GM19324 (cell line): ENCODE results near the gene RNF180.
"Not testable (repeated sequence)": the region's sequence is repeated elsewhere in the genome, so short reads cannot be mapped to it uniquely, and the experiment has no call there.

Experiments used
- ATAC-seq: cut with Tn5 transposase; IDR thresholded peaks from one replicate; pipeline ENCODE4 v1.9.1; 2021; ENCODE audit warnings: mild to moderate bottlenecking, moderate library complexity; ENCODE audit not compliant: unreplicated experiment, low FRiP score

RNF180 gene

GRCh38 chr5:64269164-64269563 lies 103.5 kb downstream of the RNF180 start:
- ATAC-seq: no peak

GRCh38 chr5:64273276-64273675 lies 107.6 kb downstream of the RNF180 start:
- ATAC-seq: no peak

GRCh38 chr5:64285188-64286130 lies 119.8 kb downstream of the RNF180 start:
- no peak for ATAC-seq

- ATAC-seq: no peak
These were observed 120.7 kb downstream of the RNF180 start for GRCh38 chr5:64286381-64286780.

GRCh38 chr5:64288496-64288895 lies 122.9 kb downstream of the RNF180 start:
- ATAC-seq: not testable (repeated sequence)

GRCh38 chr5:64292611-64293215 lies 127.1 kb downstream of the RNF180 start:
- no peak for ATAC-seq

- no peak for ATAC-seq
These were observed 129.5 kb downstream of the RNF180 start for GRCh38 chr5:64295101-64295500.

- no peak for ATAC-seq
These were observed 132.9 kb downstream of the RNF180 start for GRCh38 chr5:64298586-64298985.

GRCh38 chr5:64299805-64300204 lies 134.2 kb downstream of the RNF180 start:
- no peak for ATAC-seq

- ATAC-seq: no peak
These were observed 135.9 kb downstream of the RNF180 start for GRCh38 chr5:64301566-64301965.

- ATAC-seq: no peak
These were observed 142.5 kb downstream of the RNF180 start for GRCh38 chr5:64308135-64308534.

- ATAC-seq: no peak
These were observed 146.8 kb downstream of the RNF180 start for GRCh38 chr5:64312491-64312890.

GRCh38 chr5:64315778-64316177 lies 150.1 kb downstream of the RNF180 start:
- ATAC-seq: no peak

- no peak for ATAC-seq
These were observed 152.5 kb downstream of the RNF180 start for GRCh38 chr5:64318175-64318574.

GRCh38 chr5:64323591-64323990 lies 157.9 kb downstream of the RNF180 start:
- no peak for ATAC-seq

- no peak for ATAC-seq
These were observed 165.1 kb downstream of the RNF180 start for GRCh38 chr5:64330728-64331231.

- ATAC-seq: no peak
These were observed 166.1 kb downstream of the RNF180 start for GRCh38 chr5:64331597-64332277.

- ATAC-seq: no peak
These were observed 168.2 kb downstream of the RNF180 start for GRCh38 chr5:64333886-64334285.

GRCh38 chr5:64339769-64340168 lies 174.1 kb downstream of the RNF180 start:
- ATAC-seq: no peak

- ATAC-seq: no peak
These were observed 174.7 kb downstream of the RNF180 start for GRCh38 chr5:64340293-64340692.

- ATAC-seq: no peak
These were observed 175.7 kb downstream of the RNF180 start for GRCh38 chr5:64341340-64341739.
